SK-N-SH (cell line): ENCODE measurements around the gene KLHL21. TPM values are rescaled to one million over a fixed set of nuclear protein-coding genes. Genes with fewer than 3 reads are reported as not detected.

Source experiments
- CHD2 ChIP-seq: fragments of 150-350 bp; IDR thresholded peaks from 2 replicates; pipeline ENCODE4 v1.6.1; 2018; ENCODE audit warnings: low read length; ENCODE audit not compliant: partially characterized antibody
- CTCF ChIP-seq: fragments of 200-600 bp; sonication (generic); IDR thresholded peaks from 2 replicates; pipeline ENCODE4 v1.6.1; 2017; ENCODE audit warnings: antibody characterized with exemption, mild to moderate bottlenecking, moderate library complexity
- EP300 ChIP-seq, 2 experiments: IDR thresholded peaks; 2 replicates each; pipeline versions ENCODE4 v1.4.0 to v1.6.1; 2012; ENCODE audit warnings: borderline replicate concordance in 1 of 2, low read depth in 1 of 2, low read length in 1 of 2
- FOSL2 ChIP-seq: IDR thresholded peaks from 2 replicates; pipeline ENCODE4 v1.4.0; 2012; ENCODE audit warnings: low read depth, mild to moderate bottlenecking, moderate library complexity, borderline replicate concordance
- FOXJ3 ChIP-seq: sonication (generic); formaldehyde crosslinking; IDR thresholded peaks from 2 replicates; pipeline ENCODE4 v1.5.1; 2020; ENCODE audit warnings: mild to moderate bottlenecking, missing genetic modification reagents
- IRF3 ChIP-seq: fragments of 150-350 bp; IDR thresholded peaks from 2 replicates; pipeline ENCODE4 v1.6.1; 2016; ENCODE audit warnings: mild to moderate bottlenecking, low read depth, low read length
- MAX ChIP-seq: IDR thresholded peaks from 2 replicates; pipeline ENCODE4 v1.4.0; 2012; ENCODE audit warnings: low read depth
- MEF2A ChIP-seq: IDR thresholded peaks from 2 replicates; pipeline ENCODE4 v1.4.0; 2012; ENCODE audit warnings: low read depth, borderline replicate concordance
- MXI1 ChIP-seq: IDR thresholded peaks from 2 replicates; pipeline ENCODE4 v1.6.1; 2012; ENCODE audit warnings: mild to moderate bottlenecking, low read depth, low read length, improper control_type of control experiment
- RAD21 ChIP-seq: IDR thresholded peaks from 2 replicates; pipeline ENCODE4 v1.6.1; 2012; ENCODE audit warnings: mild to moderate bottlenecking, low read length
- RCOR1 ChIP-seq: fragments of 150-350 bp; IDR thresholded peaks from 2 replicates; pipeline ENCODE4 v1.6.1; 2017; ENCODE audit warnings: antibody characterized with exemption, low read length
- RFX5 ChIP-seq: IDR thresholded peaks from 2 replicates; pipeline ENCODE4 v1.6.1; 2012; ENCODE audit warnings: mild to moderate bottlenecking, improper control_type of control experiment, low read length
- TAF1 ChIP-seq: IDR thresholded peaks from 2 replicates; pipeline ENCODE4 v1.6.1; 2012; ENCODE audit warnings: low read depth, mild to moderate bottlenecking, low read length, moderate library complexity, borderline replicate concordance
- TCF12 ChIP-seq: IDR thresholded peaks from 2 replicates; pipeline ENCODE4 v1.4.0; 2012
- USF1 ChIP-seq: IDR thresholded peaks from 2 replicates; pipeline ENCODE4 v1.4.0; 2012; ENCODE audit warnings: low read depth, borderline replicate concordance
- USF2 ChIP-seq: fragments of 150-350 bp; IDR thresholded peaks from 2 replicates; pipeline ENCODE4 v1.6.1; 2017; ENCODE audit warnings: antibody characterized with exemption, low read length, low read depth, borderline replicate concordance
- ZBTB33 ChIP-seq: IDR thresholded peaks from 2 replicates; pipeline ENCODE4 v1.4.0; 2012; ENCODE audit warnings: low read depth, borderline replicate concordance
- polyA plus RNA-seq, 3 experiments: library from polyadenylated mRNA; depleted of rRNA; stranded (reverse); fragments of >200 nt; gene quantifications; 2 replicates each; pipeline ENCODE4 v1.2.3, GENCODE V29; 2012

KLHL21 gene
- polyA plus RNA-seq, 1 of the 3 experiments (the other 2 are of a cell fraction), result 12.5 TPM

- TF ChIP-seq CTCF, result no peak
- TF ChIP-seq RCOR1, result no peak
- TF ChIP-seq USF1, result peak; percentile 82
- no peak for TF ChIP-seq ZBTB33
- TF ChIP-seq CHD2, result no peak
- no peak for TF ChIP-seq FOXJ3
- peak; percentile 90 for TF ChIP-seq MAX
- TF ChIP-seq USF2, result peak; percentile 36; the same call in 1 of the 2 replicates
- TF ChIP-seq MXI1, result no peak; the same call in 1 of the 2 replicates
- TF ChIP-seq MEF2A, result no peak
- no peak for TF ChIP-seq RFX5
- peak; percentile 15; the same call in 1 of the 2 replicates for TF ChIP-seq TAF1
- TF ChIP-seq EP300 (IDR thresholded peaks at IDR 0.05; ENCODE audit: borderline replicate concordance in 1 of 2, low read depth in 1 of 2, low read length in 1 of 2), result peak in 1 of 2 experiments; percentile 12; a peak in 1 of 4 replicates
- TF ChIP-seq FOSL2, result peak; percentile 64; the same call in 1 of the 2 replicates
- TF ChIP-seq IRF3, result no peak
- peak; percentile 31; the same call in 1 of the 2 replicates for TF ChIP-seq TCF12
- no peak for TF ChIP-seq RAD21
Measured at GRCh38 chr1:6601049-6601922, 1.4 kb downstream of the KLHL21 start (continued).
